GM23248 (cell line): ENCODE measurements around the gene TCF12.

Experiments
- EZH2 ChIP-seq: fragments of 200-600 bp; sonication (generic); IDR thresholded peaks from 2 replicates; pipeline ENCODE4 v1.6.1; 2018; ENCODE audit warnings: antibody characterized with exemption, mild to moderate bottlenecking; ENCODE audit not compliant: insufficient read depth, poor library complexity, severe bottlenecking
- EZH2phosphoT487 ChIP-seq: fragments of 200-600 bp; sonication (generic); IDR thresholded peaks from 2 replicates; pipeline ENCODE4 v1.6.1; 2018; ENCODE audit warnings: antibody characterized with exemption, moderate library complexity, mild to moderate bottlenecking, low read depth; ENCODE audit not compliant: insufficient read depth

- TF ChIP-seq EZH2 (no peak), EZH2phosphoT487 (no peak)
Measured at GRCh38 chr15:57079446-57079845, 161.0 kb downstream of the TCF12 start.
